Liver (tissue), 9 donors: ENCODE results near the gene PSMD4. TPM values are rescaled to one million over a fixed set of nuclear protein-coding genes. Genes with fewer than 3 reads are reported as not detected.

Experiments
- DNase-seq: peaks from one replicate; pipeline ENCODE4 v3.0.0-alpha.2; 2017; ENCODE audit warnings: low spot score
- H3K27ac ChIP-seq, 2 donors: one replicate each; pipeline ENCODE4 v1.7.0; 2013; ENCODE audit warnings: inconsistent platforms in 2 of 2, low read length in 2 of 2, control low read depth in 1 of 2, low read depth in 1 of 2, mild to moderate bottlenecking in 1 of 2
- H3K27me3 ChIP-seq, 4 donors: one replicate each; pipeline versions ENCODE4 v1.6.1 to v1.7.0; 2013; ENCODE audit warnings: low read length in 3 of 4, inconsistent platforms in 1 of 4, mild to moderate bottlenecking in 1 of 4, moderate library complexity in 1 of 4; ENCODE audit not compliant: control insufficient read depth in 4 of 4, insufficient read depth in 4 of 4
- H3K36me3 ChIP-seq, 4 donors: one replicate each; pipeline versions ENCODE4 v1.6.1 to v1.7.0; 2013; ENCODE audit warnings: low read length in 3 of 4, mild to moderate bottlenecking in 3 of 4, low read depth in 1 of 4, moderate library complexity in 1 of 4; ENCODE audit not compliant: control insufficient read depth in 4 of 4, insufficient read depth in 3 of 4
- H3K4me1 ChIP-seq, 4 donors: one replicate each; pipeline versions ENCODE4 v1.6.1 to v1.7.0; 2013; ENCODE audit warnings: low read length in 3 of 4, mild to moderate bottlenecking in 3 of 4, moderate library complexity in 1 of 4; ENCODE audit not compliant: control insufficient read depth in 4 of 4, insufficient read depth in 4 of 4
- H3K4me3 ChIP-seq, 3 donors: one replicate each; pipeline versions ENCODE4 v1.6.1 to v1.7.0; 2013; ENCODE audit warnings: low read length in 3 of 3, control low read depth in 1 of 3, low read depth in 1 of 3, mild to moderate bottlenecking in 1 of 3
- H3K9ac ChIP-seq, 2 donors: one replicate each; pipeline ENCODE4 v1.7.0; 2013; ENCODE audit warnings: low read length in 2 of 2, mild to moderate bottlenecking in 2 of 2, moderate library complexity in 2 of 2, control low read depth in 1 of 2, low read depth in 1 of 2
- H3K9me3 ChIP-seq, 4 donors: one replicate each; pipeline versions ENCODE4 v1.6.1 to v1.7.0; 2013; ENCODE audit warnings: low read length in 3 of 4; ENCODE audit not compliant: control insufficient read depth in 4 of 4
- FOXA2 ChIP-seq: IDR thresholded peaks from 2 replicates; pipeline ENCODE4 v1.6.1; 2016; ENCODE audit warnings: antibody characterized with exemption
- GABPA ChIP-seq, 2 donors: IDR thresholded peaks in 1 of 2; conservative IDR thresholded peaks in 1 of 2; 2 replicates each; pipeline ENCODE4 v1.6.1; 2016; ENCODE audit warnings: antibody characterized with exemption in 2 of 2, mild to moderate bottlenecking in 1 of 2, moderate library complexity in 1 of 2
- HNF4A ChIP-seq, 2 donors: conservative IDR thresholded peaks; 2 replicates each; pipeline ENCODE4 v1.6.1; 2016; ENCODE audit warnings: antibody characterized with exemption in 2 of 2, mild to moderate bottlenecking in 2 of 2
- JUND ChIP-seq, 2 donors: IDR thresholded peaks; 2 replicates each; pipeline ENCODE4 v1.6.1; 2016; ENCODE audit warnings: antibody characterized with exemption in 2 of 2
- RAD21 ChIP-seq, 2 donors: IDR thresholded peaks; 2 replicates each; pipeline ENCODE4 v1.6.1; 2016; ENCODE audit warnings: antibody characterized with exemption in 2 of 2, mild to moderate bottlenecking in 2 of 2
- RXRA ChIP-seq, 2 donors: IDR thresholded peaks; 2 replicates each; pipeline ENCODE4 v1.6.1; 2017 to 2018; ENCODE audit warnings: antibody characterized with exemption in 2 of 2, mild to moderate bottlenecking in 1 of 2
- TAF1 ChIP-seq: conservative IDR thresholded peaks from 2 replicates; pipeline ENCODE4 v1.6.1; 2016; ENCODE audit warnings: antibody characterized with exemption, mild to moderate bottlenecking
- YY1 ChIP-seq: IDR thresholded peaks from 2 replicates; pipeline ENCODE4 v1.6.1; 2016; ENCODE audit warnings: antibody characterized with exemption, mild to moderate bottlenecking
- WGBS: extraction: QIAGEN DNeasy Blood & Tissue Kit; methylation state at CpG from one replicate; pipeline ENCODE4 v1.1.7; 2013; 5-methylcytosine and 5-hydroxymethylcytosine counted together
- polyA plus RNA-seq, 2 donors: library from polyadenylated mRNA; stranded (reverse) in 1 of 2; unstranded in 1 of 2; fragments of 200-250 nt in 1 of 2; fragments of >200 nt in 1 of 2; fragmentation: Nextera tagmentation in 1 of 2; extraction: Ambion mirVana in 1 of 2; gene quantifications; one replicate each; pipeline versions ENCODE4 v1.2.1 to v1.2.3, GENCODE V29; 2013 to 2015
- total RNA-seq, 2 donors: library from RNA; depleted of rRNA; stranded (reverse); fragments of >200 nt; gene quantifications; one replicate each; pipeline ENCODE4 v1.2.3, GENCODE V29; 2014
- TF ChIP-seq, protein P1 (sequence below): IDR thresholded peaks from 2 replicates; pipeline ENCODE4 v1.6.1; 2016; ENCODE audit warnings: antibody characterized with exemption
- TF ChIP-seq, protein P2 (sequence below): IDR thresholded peaks from 2 replicates; pipeline ENCODE4 v1.6.1; 2016; ENCODE audit warnings: antibody characterized with exemption
- TF ChIP-seq, protein P3 (sequence below): IDR thresholded peaks from 2 replicates; pipeline ENCODE4 v1.6.1; 2016; ENCODE audit warnings: antibody characterized with exemption, mild to moderate bottlenecking
- TF ChIP-seq, protein P4 (sequence below): IDR thresholded peaks from 2 replicates; pipeline ENCODE4 v1.6.1; 2016; ENCODE audit warnings: antibody characterized with exemption
- donor health status: healthy.
- donor health status: healthy.
- donor health status: healthy.
- donor health status: healthy.
- donor health status: healthy.

Gene PSMD4
- total and polyA plus RNA-seq, 4 donors, result 77.7 to 108 (median 87.0) TPM

DNA sequence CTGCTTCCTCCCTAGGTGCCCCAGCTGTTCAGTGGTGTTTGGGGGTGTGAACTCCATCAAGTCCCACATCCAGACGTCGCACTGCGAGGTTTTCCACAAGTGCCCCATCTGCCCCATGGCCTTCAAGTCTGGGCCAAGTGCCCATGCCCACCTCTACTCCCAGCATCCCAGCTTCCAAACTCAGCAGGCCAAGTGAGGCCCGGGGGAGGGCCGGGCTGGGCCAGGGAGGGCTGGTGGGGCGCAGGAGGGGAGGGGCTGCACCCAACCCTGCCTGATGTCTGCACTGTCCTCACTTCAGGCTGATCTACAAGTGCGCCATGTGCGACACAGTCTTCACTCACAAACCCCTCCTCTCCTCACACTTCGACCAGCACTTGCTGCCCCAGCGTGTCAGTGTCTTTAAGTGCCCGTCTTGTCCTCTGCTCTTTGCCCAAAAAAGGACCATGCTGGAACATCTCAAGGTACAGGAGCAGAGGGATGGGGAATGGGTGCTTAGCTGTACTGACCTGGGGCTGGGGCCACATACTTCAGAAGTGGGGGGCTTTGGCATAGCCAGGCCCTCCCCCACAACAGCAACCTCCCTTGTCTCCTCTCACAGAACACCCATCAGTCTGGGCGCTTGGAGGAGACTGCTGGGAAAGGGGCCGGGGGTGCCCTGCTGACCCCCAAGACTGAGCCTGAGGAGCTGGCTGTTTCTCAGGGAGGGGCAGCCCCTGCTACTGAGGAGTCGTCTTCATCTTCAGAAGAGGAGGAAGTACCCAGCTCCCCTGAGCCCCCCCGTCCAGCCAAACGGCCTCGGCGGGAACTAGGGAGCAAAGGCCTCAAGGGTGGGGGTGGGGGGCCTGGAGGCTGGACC is 34.8 kb downstream of the PSMD4 start:
- H3K27ac ChIP-seq, result no peak overlapping the region
- no peak overlapping the region for H3K9ac ChIP-seq
- 82% methylated on average over 18 of the region's 18 CpGs for WGBS
- H3K27me3 ChIP-seq, result no peaks in the 10 kb centered on the region
- no peak for DNase-seq
- no peaks in the 10 kb centered on the region for H3K9me3 ChIP-seq
- TF ChIP-seq, protein P1, sequence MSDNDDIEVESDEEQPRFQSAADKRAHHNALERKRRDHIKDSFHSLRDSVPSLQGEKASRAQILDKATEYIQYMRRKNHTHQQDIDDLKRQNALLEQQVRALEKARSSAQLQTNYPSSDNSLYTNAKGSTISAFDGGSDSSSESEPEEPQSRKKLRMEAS, result no peak
- peaks cover 28 to 78% (median 44%) of the 10 kb centered on the region in 4 donors for H3K36me3 ChIP-seq
- no peaks in the 10 kb centered on the region for H3K4me1 ChIP-seq
- H3K4me3 ChIP-seq, result no peak overlapping the region

DNA sequence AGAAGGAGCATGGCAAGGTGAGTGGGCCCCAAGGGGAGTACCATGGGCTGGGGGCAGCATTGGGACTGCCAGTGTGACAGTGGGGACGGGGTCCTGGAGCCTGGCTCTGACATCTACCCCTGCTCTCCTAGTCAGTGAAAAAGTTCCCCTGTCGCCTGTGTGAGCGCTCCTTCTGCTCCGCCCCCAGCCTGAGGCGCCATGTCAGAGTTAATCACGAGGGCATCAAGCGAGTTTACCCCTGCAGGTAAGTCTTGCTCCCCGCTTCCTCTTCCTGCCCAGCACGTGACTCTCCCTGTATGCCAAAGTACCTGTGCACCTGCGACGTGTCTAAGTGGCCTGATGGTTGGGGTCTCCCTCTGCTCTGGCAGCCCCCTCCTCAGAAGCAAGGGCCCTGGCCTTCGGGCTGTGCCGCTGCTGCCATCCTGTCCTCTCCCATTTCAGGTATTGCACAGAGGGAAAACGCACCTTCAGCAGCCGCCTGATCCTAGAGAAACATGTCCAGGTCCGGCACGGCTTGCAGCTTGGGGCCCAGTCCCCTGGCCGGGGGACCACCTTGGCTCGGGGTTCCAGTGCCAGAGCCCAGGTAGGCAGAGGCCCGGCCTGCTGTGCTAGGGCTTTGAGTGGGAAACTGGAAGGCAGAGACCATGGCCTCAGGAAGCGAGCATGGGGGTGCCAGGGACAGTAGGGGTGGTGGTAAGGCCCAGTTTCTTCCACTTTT is 35.6 kb downstream of the PSMD4 start:
- H3K4me3 ChIP-seq, result no peak overlapping the region
- H3K4me1 ChIP-seq, result no peaks in the 10 kb centered on the region
- no peaks in the 10 kb centered on the region for H3K27me3 ChIP-seq
- no peak overlapping the region for H3K9ac ChIP-seq
- WGBS, result 92% methylated on average over 21 of the region's 21 CpGs
- H3K27ac ChIP-seq, result no peak overlapping the region
- TF ChIP-seq, protein P2, sequence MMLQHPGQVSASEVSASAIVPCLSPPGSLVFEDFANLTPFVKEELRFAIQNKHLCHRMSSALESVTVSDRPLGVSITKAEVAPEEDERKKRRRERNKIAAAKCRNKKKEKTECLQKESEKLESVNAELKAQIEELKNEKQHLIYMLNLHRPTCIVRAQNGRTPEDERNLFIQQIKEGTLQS, result no peak
- no peak for TF ChIP-seq TAF1
- no peak for TF ChIP-seq RXRA (IDR thresholded peaks at IDR 0.05)
- no peak for TF ChIP-seq FOXA2
- TF ChIP-seq, protein P3, sequence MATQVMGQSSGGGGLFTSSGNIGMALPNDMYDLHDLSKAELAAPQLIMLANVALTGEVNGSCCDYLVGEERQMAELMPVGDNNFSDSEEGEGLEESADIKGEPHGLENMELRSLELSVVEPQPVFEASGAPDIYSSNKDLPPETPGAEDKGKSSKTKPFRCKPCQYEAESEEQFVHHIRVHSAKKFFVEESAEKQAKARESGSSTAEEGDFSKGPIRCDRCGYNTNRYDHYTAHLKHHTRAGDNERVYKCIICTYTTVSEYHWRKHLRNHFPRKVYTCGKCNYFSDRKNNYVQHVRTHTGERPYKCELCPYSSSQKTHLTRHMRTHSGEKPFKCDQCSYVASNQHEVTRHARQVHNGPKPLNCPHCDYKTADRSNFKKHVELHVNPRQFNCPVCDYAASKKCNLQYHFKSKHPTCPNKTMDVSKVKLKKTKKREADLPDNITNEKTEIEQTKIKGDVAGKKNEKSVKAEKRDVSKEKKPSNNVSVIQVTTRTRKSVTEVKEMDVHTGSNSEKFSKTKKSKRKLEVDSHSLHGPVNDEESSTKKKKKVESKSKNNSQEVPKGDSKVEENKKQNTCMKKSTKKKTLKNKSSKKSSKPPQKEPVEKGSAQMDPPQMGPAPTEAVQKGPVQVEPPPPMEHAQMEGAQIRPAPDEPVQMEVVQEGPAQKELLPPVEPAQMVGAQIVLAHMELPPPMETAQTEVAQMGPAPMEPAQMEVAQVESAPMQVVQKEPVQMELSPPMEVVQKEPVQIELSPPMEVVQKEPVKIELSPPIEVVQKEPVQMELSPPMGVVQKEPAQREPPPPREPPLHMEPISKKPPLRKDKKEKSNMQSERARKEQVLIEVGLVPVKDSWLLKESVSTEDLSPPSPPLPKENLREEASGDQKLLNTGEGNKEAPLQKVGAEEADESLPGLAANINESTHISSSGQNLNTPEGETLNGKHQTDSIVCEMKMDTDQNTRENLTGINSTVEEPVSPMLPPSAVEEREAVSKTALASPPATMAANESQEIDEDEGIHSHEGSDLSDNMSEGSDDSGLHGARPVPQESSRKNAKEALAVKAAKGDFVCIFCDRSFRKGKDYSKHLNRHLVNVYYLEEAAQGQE, result no peak
- TF ChIP-seq GABPA (IDR thresholded peaks at IDR 0.05 in 1 of 2, conservative IDR thresholded peaks at IDR 0.05 in 1 of 2), result no peak
- H3K9me3 ChIP-seq, result no peaks in the 10 kb centered on the region
- no peak for DNase-seq
- H3K36me3 ChIP-seq, result peaks cover 29 to 86% (median 52%) of the 10 kb centered on the region in 4 donors

DNA sequence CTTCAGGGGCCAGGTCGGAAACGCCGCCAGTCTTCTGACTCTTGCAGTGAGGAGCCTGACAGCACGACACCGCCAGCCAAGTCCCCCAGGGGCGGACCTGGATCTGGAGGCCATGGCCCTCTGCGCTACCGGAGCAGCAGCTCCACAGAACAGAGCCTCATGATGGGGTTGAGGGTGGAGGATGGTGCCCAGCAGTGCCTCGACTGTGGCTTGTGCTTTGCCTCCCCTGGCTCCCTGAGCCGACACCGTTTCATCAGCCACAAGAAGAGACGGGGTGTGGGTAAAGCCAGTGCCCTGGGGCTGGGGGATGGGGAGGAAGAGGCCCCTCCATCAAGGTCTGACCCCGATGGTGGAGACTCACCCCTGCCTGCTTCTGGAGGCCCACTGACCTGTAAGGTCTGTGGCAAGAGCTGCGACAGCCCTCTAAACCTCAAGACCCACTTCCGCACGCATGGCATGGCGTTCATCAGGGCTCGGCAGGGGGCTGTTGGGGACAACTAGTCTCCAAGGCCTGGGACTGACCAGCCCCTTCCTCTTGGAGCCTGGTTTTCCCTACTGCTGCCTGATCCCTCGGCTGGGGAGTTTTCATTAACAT is 36.3 kb downstream of the PSMD4 start:
- DNase-seq, result no peak
- no peaks in the 10 kb centered on the region for H3K27me3 ChIP-seq
- TF ChIP-seq YY1 (no peak), HNF4A (conservative IDR thresholded peaks at IDR 0.05) (no peak), JUND (IDR thresholded peaks at IDR 0.05) (no peak), RAD21 (IDR thresholded peaks at IDR 0.05) (no peak)
- TF ChIP-seq, protein P3, result no peak
- TF ChIP-seq, protein P4, sequence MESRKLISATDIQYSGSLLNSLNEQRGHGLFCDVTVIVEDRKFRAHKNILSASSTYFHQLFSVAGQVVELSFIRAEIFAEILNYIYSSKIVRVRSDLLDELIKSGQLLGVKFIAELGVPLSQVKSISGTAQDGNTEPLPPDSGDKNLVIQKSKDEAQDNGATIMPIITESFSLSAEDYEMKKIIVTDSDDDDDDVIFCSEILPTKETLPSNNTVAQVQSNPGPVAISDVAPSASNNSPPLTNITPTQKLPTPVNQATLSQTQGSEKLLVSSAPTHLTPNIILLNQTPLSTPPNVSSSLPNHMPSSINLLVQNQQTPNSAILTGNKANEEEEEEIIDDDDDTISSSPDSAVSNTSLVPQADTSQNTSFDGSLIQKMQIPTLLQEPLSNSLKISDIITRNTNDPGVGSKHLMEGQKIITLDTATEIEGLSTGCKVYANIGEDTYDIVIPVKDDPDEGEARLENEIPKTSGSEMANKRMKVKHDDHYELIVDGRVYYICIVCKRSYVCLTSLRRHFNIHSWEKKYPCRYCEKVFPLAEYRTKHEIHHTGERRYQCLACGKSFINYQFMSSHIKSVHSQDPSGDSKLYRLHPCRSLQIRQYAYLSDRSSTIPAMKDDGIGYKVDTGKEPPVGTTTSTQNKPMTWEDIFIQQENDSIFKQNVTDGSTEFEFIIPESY, result no peak

More for the DNA sequence above, 36.3 kb downstream of the PSMD4 start:
- H3K27ac ChIP-seq, result no peak overlapping the region
- no peak overlapping the region for H3K9ac ChIP-seq
- no peak overlapping the region for H3K4me3 ChIP-seq
- H3K4me1 ChIP-seq, result no peaks in the 10 kb centered on the region
- H3K36me3 ChIP-seq, result peaks cover 31 to 92% (median 54%) of the 10 kb centered on the region in 4 donors
- 89% methylated on average over 19 of the region's 19 CpGs for WGBS
- H3K9me3 ChIP-seq, result no peaks in the 10 kb centered on the region
